Left lung (tissue), 10 donors: ENCODE results near the gene ZNF138. TPM values are rescaled to one million over a fixed set of nuclear protein-coding genes. Genes with fewer than 3 reads are reported as not detected.

ENCODE experiments used
- ATAC-seq: fragments of 200-7000 bp; cut with Tn5 transposase; one replicate; pipeline ENCODE4 v1.9.1; 2020; ENCODE audit warnings: moderate library complexity
- DNase-seq, 4 donors: peaks; one replicate each; pipeline ENCODE4 v3.0.0-alpha.2; 2013 to 2020
- H3K27ac ChIP-seq, 2 donors: fragments of 200-600 bp; sonication (generic) in 1 of 2; one replicate each; pipeline versions ENCODE4 v1.5.0 to v1.8.0; 2020 to 2021
- H3K27me3 ChIP-seq, 2 donors: fragments of 200-600 bp; sonication (generic) in 1 of 2; one replicate each; pipeline versions ENCODE4 v1.5.0 to v1.8.0; 2020 to 2021
- H3K36me3 ChIP-seq, 2 donors: fragments of 200-600 bp; sonication (generic) in 1 of 2; one replicate each; pipeline versions ENCODE4 v1.5.0 to v1.8.0; 2020 to 2021
- H3K4me1 ChIP-seq, 2 donors: fragments of 200-600 bp; one replicate each; pipeline ENCODE4 v1.8.0; 2021
- H3K4me3 ChIP-seq, 2 donors: fragments of 200-600 bp; sonication (generic) in 1 of 2; one replicate each; pipeline versions ENCODE4 v1.5.0 to v1.8.0; 2020 to 2021; ENCODE audit warnings: mild to moderate bottlenecking in 1 of 2
- H3K9me3 ChIP-seq, 2 donors: fragments of 200-600 bp; sonication (generic) in 1 of 2; one replicate each; pipeline versions ENCODE4 v1.5.0 to v1.8.0; 2020 to 2021
- intact Hi-C, 2 donors: fragments of 100-400 bp; cut with DNase I; formaldehyde crosslinking; loops; one replicate each; pipeline versions ENCODE4 v1.11.2 to v1.14.2; 2022
- polyA plus RNA-seq, 6 donors: library from polyadenylated mRNA; unstranded; fragments of 120-200 nt; gene quantifications; one replicate each; pipeline ENCODE4 v1.2.1, GENCODE V29; 2013; ENCODE audit not compliant: insufficient read length in 6 of 6
- total RNA-seq, 2 donors: library from RNA; stranded (reverse); fragmentation: NEBNext Ultra II Directional; extraction: Animal tissue kit (Norgen Biotek cat#: 25700); gene quantifications; one replicate each; pipeline ENCODE4 v1.2.1, GENCODE V29; 2021
- TF ChIP-seq, protein P1 (sequence below), 2 donors: fragments of 200-600 bp; sonication (generic) in 1 of 2; IDR thresholded peaks; one replicate each; pipeline versions ENCODE4 v1.5.0 to v1.8.0; 2021; ENCODE audit warnings: antibody characterized with exemption in 2 of 2
- donor health status: DM: no; HTN: yes; CAD: no.
- donor health status: DM: no; HTN: no; CAD: no.

ZNF138 gene
- total and polyA plus RNA-seq, 8 donors = 6.0 to 19.4 (median 16.5) TPM

DNA sequence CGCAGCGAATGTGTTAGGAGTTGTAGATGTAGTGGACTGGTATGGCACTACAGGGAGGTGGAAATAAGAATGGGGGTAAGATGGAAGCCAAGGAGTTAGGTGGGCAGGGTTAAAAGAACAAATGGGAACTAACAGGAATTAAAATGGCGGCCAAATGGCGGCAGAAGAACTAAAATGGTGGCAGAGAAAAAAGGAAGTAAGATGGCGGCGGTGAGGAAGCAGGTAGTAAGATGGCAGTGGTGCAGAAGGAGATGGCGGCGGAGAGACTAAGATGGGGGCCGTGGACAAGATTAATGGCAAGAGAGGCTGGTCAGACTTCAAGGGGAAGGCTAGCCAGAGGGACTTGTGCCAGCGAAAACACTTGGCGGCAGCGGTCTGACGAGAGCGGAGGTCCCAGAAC lies 44.5 kb downstream of the ZNF138 start:
- Histone ChIP-seq H3K4me3 (no peak overlapping the region), H3K9me3 (peaks cover 0 to 24% of the 10 kb centered on the region in 2 donors), H3K36me3 (no peaks in the 10 kb centered on the region), H3K27ac (no peak overlapping the region), H3K4me1 (no peaks in the 10 kb centered on the region), H3K27me3 (no peaks in the 10 kb centered on the region)
- TF ChIP-seq, protein P1, sequence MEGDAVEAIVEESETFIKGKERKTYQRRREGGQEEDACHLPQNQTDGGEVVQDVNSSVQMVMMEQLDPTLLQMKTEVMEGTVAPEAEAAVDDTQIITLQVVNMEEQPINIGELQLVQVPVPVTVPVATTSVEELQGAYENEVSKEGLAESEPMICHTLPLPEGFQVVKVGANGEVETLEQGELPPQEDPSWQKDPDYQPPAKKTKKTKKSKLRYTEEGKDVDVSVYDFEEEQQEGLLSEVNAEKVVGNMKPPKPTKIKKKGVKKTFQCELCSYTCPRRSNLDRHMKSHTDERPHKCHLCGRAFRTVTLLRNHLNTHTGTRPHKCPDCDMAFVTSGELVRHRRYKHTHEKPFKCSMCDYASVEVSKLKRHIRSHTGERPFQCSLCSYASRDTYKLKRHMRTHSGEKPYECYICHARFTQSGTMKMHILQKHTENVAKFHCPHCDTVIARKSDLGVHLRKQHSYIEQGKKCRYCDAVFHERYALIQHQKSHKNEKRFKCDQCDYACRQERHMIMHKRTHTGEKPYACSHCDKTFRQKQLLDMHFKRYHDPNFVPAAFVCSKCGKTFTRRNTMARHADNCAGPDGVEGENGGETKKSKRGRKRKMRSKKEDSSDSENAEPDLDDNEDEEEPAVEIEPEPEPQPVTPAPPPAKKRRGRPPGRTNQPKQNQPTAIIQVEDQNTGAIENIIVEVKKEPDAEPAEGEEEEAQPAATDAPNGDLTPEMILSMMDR (IDR thresholded peaks at IDR 0.05) = no peak
- intact Hi-C loops = no loop called here
- ATAC-seq (no peak), DNase-seq (no peak)

GRCh38 chr7:64839910-64840309 lies 45.7 kb downstream of the ZNF138 start:
- intact Hi-C loops = no loop called here
- Histone ChIP-seq H3K4me3 (no peak overlapping the region), H3K27me3 (no peaks in the 10 kb centered on the region), H3K4me1 (no peaks in the 10 kb centered on the region), H3K9me3 (peaks cover 0 to 17% of the 10 kb centered on the region in 2 donors), H3K27ac (no peak overlapping the region), H3K36me3 (no peaks in the 10 kb centered on the region)
- DNase-seq (no peak), ATAC-seq (no peak)
- TF ChIP-seq, protein P1 (IDR thresholded peaks at IDR 0.05) = no peak

GRCh38 chr7:64849250-64849923 lies 55.2 kb downstream of the ZNF138 start:
- ATAC-seq (no peak), DNase-seq (no peak)
- Histone ChIP-seq H3K4me3 (no peak overlapping the region), H3K4me1 (no peaks in the 10 kb centered on the region), H3K27ac (no peak overlapping the region), H3K27me3 (no peaks in the 10 kb centered on the region), H3K9me3 (no peaks in the 10 kb centered on the region), H3K36me3 (no peaks in the 10 kb centered on the region)
- TF ChIP-seq, protein P1 (IDR thresholded peaks at IDR 0.05) = no peak
- intact Hi-C loops = no loop called here

- DNase-seq = no peak
- ATAC-seq = no peak
- no peaks in the 10 kb centered on the region for H3K9me3 ChIP-seq
- TF ChIP-seq, protein P1 (IDR thresholded peaks at IDR 0.05) = no peak
- H3K36me3 ChIP-seq = no peaks in the 10 kb centered on the region
- no peaks in the 10 kb centered on the region for H3K27me3 ChIP-seq
- no peak overlapping the region for H3K4me3 ChIP-seq
- intact Hi-C loops = no loop called here
- H3K27ac ChIP-seq = no peak overlapping the region
- H3K4me1 ChIP-seq = no peaks in the 10 kb centered on the region
These were observed 55.8 kb downstream of the ZNF138 start for GRCh38 chr7:64849924-64850499.

DNA sequence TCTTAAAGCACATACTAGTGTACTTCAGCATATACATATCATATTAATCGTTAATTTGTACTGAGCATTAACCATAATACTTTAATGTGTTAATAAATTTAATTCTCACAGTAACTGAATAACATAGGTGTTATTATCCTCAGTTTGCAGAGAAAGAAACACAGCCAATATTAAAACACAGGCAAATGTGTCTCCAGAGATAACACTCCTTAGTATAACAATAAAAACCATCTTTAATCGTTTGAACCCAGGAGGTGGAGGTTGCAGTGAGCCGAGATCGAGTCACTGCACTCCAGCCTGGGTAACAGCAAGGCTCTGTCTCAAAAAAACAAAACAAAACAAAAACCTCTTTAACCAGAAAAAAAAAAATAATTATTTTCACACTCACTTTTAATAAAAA lies 59.5 kb downstream of the ZNF138 start:
- Histone ChIP-seq H3K4me3 (no peak overlapping the region), H3K27me3 (no peaks in the 10 kb centered on the region), H3K27ac (no peak overlapping the region), H3K4me1 (no peaks in the 10 kb centered on the region), H3K9me3 (no peaks in the 10 kb centered on the region), H3K36me3 (no peaks in the 10 kb centered on the region)
- ATAC-seq = no peak
- TF ChIP-seq, protein P1 (IDR thresholded peaks at IDR 0.05) = no peak
- intact Hi-C loops = no loop called here
- no peak for DNase-seq
